Stimulated activated naive CD8-positive, alpha-beta T cell treated with anti-CD3 and anti-CD28 coated beads, Interleukin-15, amount 100 ng/mL, for 72 hours (primary cell): ENCODE data around the gene DSCAML1.

Source experiments
- ATAC-seq: fragments of 150-1000 bp; cut with Tn5 transposase; 2 replicates; pipeline ENCODE4 v1.10.0; 2021; ENCODE audit warnings: mild to moderate bottlenecking, moderate library complexity
- DNase-seq, 2 donors: peaks; one replicate each; pipeline ENCODE4 v3.0.0; 2021 to 2022
- H3K27ac Mint-ChIP-seq, 2 donors: one replicate each; pipeline ENCODE4 v1.8.0; 2022; ENCODE audit warnings: mild to moderate bottlenecking in 2 of 2, mixed read lengths in 2 of 2, moderate library complexity in 2 of 2
- H3K27me3 Mint-ChIP-seq: one replicate; pipeline ENCODE4 v1.8.0; 2022; ENCODE audit warnings: mixed read lengths
- H3K4me1 Mint-ChIP-seq: one replicate; pipeline ENCODE4 v1.8.0; 2022; ENCODE audit warnings: mild to moderate bottlenecking, mixed read lengths
- H3K4me3 Mint-ChIP-seq, 2 donors: one replicate each; pipeline ENCODE4 v1.8.0; 2022; ENCODE audit warnings: mild to moderate bottlenecking in 2 of 2, mixed read lengths in 2 of 2, moderate library complexity in 1 of 2
- H3K9me3 Mint-ChIP-seq, 2 donors: one replicate each; pipeline ENCODE4 v1.8.0; 2022; ENCODE audit warnings: mixed read lengths in 2 of 2

Gene DSCAML1

DNA sequence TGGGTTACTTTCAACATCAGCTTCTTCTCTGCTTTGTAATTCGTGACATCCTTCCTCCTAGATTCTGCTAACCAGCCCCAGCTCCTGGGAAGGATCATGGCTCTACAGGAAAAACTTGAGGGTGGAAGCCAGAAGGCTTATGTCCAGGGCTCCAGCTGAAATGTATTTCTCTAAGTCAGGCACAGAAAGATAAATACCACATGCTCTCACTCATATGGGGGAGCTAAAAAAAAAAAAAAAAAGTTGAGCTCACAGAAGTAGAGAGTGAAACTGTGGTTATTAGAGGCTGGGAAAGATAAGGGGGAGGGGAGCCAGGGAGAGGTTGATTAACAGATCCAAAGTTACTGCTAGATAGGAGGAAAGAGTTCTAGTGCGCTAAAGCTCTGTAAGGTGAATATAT, 74.9 kb downstream of the DSCAML1 start:
- peaks cover 7% of the 10 kb centered on the region for H3K27me3 Mint-ChIP-seq
- H3K27ac Mint-ChIP-seq = no peak overlapping the region
- no peaks in the 10 kb centered on the region for H3K4me1 Mint-ChIP-seq
- DNase-seq = no peak
- no peaks in the 10 kb centered on the region for H3K9me3 Mint-ChIP-seq
- no peak overlapping the region for H3K4me3 Mint-ChIP-seq
- no peak for ATAC-seq

GRCh38 chr11:117720061-117720511, 76.9 kb downstream of the DSCAML1 start:
- Mint-ChIP-seq H3K4me3 (no peak overlapping the region), H3K9me3 (no peaks in the 10 kb centered on the region), H3K27me3 (no peaks in the 10 kb centered on the region), H3K27ac (no peak overlapping the region), H3K4me1 (no peaks in the 10 kb centered on the region)
- no peak for DNase-seq
- ATAC-seq = no peak

- H3K27me3 Mint-ChIP-seq = no peaks in the 10 kb centered on the region
- ATAC-seq = no peak
- no peak overlapping the region for H3K4me3 Mint-ChIP-seq
Measured at GRCh38 chr11:117719480-117719879, 77.5 kb downstream of the DSCAML1 start.

GRCh38 chr11:117717485-117718314, 79.3 kb downstream of the DSCAML1 start:
- peaks cover 7% of the 10 kb centered on the region for H3K27me3 Mint-ChIP-seq
- H3K27ac Mint-ChIP-seq = no peak overlapping the region
- ATAC-seq (no peak), DNase-seq (no peak)
- H3K4me1 Mint-ChIP-seq = no peaks in the 10 kb centered on the region
- no peak overlapping the region for H3K4me3 Mint-ChIP-seq
- no peaks in the 10 kb centered on the region for H3K9me3 Mint-ChIP-seq

More at GRCh38 chr11:117719480-117719879, 77.5 kb downstream of the DSCAML1 start:
- Mint-ChIP-seq H3K27ac (peak overlapping the region; percentile 24 to 61), H3K4me1 (no peaks in the 10 kb centered on the region), H3K9me3 (no peaks in the 10 kb centered on the region)
- DNase-seq = no peak

- no peak overlapping the region for H3K4me3 Mint-ChIP-seq
- no peaks in the 10 kb centered on the region for H3K9me3 Mint-ChIP-seq
- H3K27me3 Mint-ChIP-seq = peaks cover 8% of the 10 kb centered on the region
- DNase-seq (no peak), ATAC-seq (no peak)
- no peaks in the 10 kb centered on the region for H3K4me1 Mint-ChIP-seq
- peak overlapping the region in 1 of 2 donors; percentile 54 for H3K27ac Mint-ChIP-seq
Measured at GRCh38 chr11:117716521-117717440, 80.2 kb downstream of the DSCAML1 start.

GRCh38 chr11:117715801-117716200, 81.2 kb downstream of the DSCAML1 start:
- Mint-ChIP-seq H3K4me3 (no peak overlapping the region), H3K9me3 (no peaks in the 10 kb centered on the region), H3K4me1 (no peaks in the 10 kb centered on the region), H3K27ac (peak overlapping the region in 1 of 2 donors; percentile 54), H3K27me3 (peaks cover 8% of the 10 kb centered on the region)
- DNase-seq (no peak), ATAC-seq (no peak)

- Mint-ChIP-seq H3K4me3 (no peak overlapping the region), H3K4me1 (no peaks in the 10 kb centered on the region), H3K9me3 (no peaks in the 10 kb centered on the region), H3K27ac (no peak overlapping the region), H3K27me3 (peaks cover 8% of the 10 kb centered on the region)
- ATAC-seq = no peak
- DNase-seq = no peak
Measured at GRCh38 chr11:117713538-117713991, 83.5 kb downstream of the DSCAML1 start.

- Mint-ChIP-seq H3K27me3 (peaks cover 8% of the 10 kb centered on the region), H3K4me1 (no peaks in the 10 kb centered on the region), H3K4me3 (no peak overlapping the region), H3K27ac (no peak overlapping the region), H3K9me3 (no peaks in the 10 kb centered on the region)
- ATAC-seq = no peak
- no peak for DNase-seq
Measured at GRCh38 chr11:117712530-117712929, 84.5 kb downstream of the DSCAML1 start.

GRCh38 chr11:117711331-117711730, 85.7 kb downstream of the DSCAML1 start:
- H3K27ac Mint-ChIP-seq = no peak overlapping the region
- no peaks in the 10 kb centered on the region for H3K9me3 Mint-ChIP-seq
- ATAC-seq (no peak), DNase-seq (no peak)
- no peak overlapping the region for H3K4me3 Mint-ChIP-seq
- H3K4me1 Mint-ChIP-seq = no peaks in the 10 kb centered on the region
- peaks cover 8% of the 10 kb centered on the region for H3K27me3 Mint-ChIP-seq

DNA sequence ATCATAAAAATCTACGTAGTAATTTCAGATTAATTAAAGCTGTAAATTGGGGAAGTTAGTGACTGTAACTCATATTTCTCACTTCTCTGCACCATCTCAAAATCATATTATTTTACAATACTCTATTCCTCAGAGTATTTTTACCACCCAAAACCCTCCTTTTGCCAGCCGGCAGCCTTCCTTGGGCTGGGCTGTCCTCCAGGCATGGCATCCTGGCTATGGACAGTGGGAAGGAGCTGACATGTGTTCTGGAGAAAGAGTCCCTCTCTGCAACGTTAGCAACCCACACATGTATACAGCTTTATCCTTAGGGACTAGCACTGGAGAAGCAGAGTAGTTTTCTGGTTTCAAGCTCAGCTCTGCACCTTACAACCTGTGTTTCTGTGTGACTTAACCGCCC, 86.8 kb downstream of the DSCAML1 start:
- Mint-ChIP-seq H3K27me3 (peaks cover 8% of the 10 kb centered on the region), H3K4me1 (no peaks in the 10 kb centered on the region), H3K4me3 (no peak overlapping the region), H3K27ac (no peak overlapping the region), H3K9me3 (no peaks in the 10 kb centered on the region)
- no peak for DNase-seq
- ATAC-seq = no peak

DNA sequence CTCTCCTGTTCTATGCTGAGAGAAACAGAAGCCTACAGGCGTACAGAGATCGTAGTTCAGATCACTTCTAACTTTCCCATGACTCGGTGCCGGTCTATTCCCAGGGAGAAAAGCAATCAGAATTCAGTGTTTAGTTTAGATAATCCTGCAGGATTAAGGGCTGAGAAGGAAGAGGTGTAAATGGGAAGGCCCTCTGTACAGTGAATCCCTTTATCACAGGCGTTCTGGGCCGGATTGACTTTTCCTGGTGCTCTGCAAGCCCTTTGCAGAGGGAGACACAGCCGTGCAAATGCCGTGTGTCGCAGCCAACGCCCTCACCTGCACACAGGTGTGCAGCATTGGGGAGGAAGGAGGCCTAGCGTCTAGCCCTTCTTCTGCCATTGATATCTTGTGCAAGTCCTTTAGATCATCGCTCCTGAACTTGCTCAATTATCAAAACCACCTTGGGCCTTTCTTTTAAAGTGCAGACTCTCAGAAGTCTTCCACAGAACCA, 90.6 kb downstream of the DSCAML1 start:
- ATAC-seq (no peak), DNase-seq (no peak)
- Mint-ChIP-seq H3K9me3 (no peaks in the 10 kb centered on the region), H3K27me3 (peaks cover 11% of the 10 kb centered on the region), H3K4me1 (peaks cover 9% of the 10 kb centered on the region), H3K4me3 (no peak overlapping the region), H3K27ac (no peak overlapping the region)

DNA sequence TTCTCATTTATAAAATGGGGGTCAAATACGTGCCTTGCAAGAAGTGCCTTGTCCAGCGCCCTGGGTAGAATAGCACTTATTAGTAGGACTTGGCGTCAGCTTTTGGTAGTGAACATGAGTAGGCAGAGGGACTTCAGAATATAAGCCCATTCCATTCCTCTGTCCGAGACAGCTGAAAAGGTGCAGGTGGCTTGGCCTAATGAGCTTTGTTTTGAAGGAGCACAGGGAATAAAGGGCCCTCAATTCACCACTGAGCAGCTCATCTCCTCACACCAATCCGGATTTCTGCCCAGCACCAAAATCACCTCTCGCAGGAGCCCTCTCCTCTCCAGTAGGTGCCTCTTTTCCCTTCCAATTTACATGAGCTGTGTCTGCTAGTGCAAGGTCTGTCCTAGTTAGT, 91.2 kb downstream of the DSCAML1 start:
- ATAC-seq (no peak), DNase-seq (no peak)
- H3K4me3 Mint-ChIP-seq = no peak overlapping the region
- H3K27ac Mint-ChIP-seq = no peak overlapping the region
- no peaks in the 10 kb centered on the region for H3K9me3 Mint-ChIP-seq
- peaks cover 11% of the 10 kb centered on the region for H3K27me3 Mint-ChIP-seq
- H3K4me1 Mint-ChIP-seq = peaks cover 9% of the 10 kb centered on the region

- no peak for DNase-seq
- Mint-ChIP-seq H3K4me3 (no peak overlapping the region), H3K27me3 (peaks cover 11% of the 10 kb centered on the region), H3K9me3 (no peaks in the 10 kb centered on the region), H3K27ac (no peak overlapping the region), H3K4me1 (peaks cover 9% of the 10 kb centered on the region)
- no peak for ATAC-seq
Measured at GRCh38 chr11:117704395-117705100, 92.5 kb downstream of the DSCAML1 start.

DNA sequence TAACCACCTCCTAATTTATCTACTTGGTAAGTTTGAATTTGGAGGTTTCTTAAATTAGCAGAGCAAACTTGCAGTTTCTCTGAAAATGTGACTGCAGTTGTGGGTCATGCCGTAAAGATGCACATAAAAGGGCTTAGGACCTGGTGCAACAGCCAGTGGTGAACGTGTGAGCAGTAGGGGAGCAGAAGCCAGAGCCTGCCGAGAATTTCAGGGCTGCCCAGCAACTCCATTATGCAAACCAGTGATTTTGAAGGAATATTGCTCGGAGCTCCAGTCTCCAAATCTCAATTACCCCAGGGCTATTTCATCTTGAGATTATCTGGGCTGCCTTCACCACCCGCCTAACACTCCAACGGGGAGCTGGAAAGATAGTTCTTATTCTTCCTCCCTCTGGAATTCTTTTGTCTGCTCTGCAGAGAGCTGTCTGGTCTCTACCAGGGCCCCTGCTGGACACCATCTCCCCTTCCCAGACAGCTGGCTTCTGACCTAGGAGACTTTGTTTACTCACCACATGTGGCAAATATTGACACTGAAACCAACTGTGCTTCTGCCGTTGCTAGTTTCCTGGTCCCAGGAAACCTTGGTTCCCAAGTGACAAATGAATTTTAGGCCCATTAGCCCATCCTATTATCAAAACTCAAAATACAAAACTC, 93.9 kb downstream of the DSCAML1 start:
- Mint-ChIP-seq H3K4me3 (no peak overlapping the region), H3K9me3 (no peaks in the 10 kb centered on the region), H3K27ac (no peak overlapping the region), H3K27me3 (peaks cover 11% of the 10 kb centered on the region), H3K4me1 (peaks cover 9% of the 10 kb centered on the region)
- DNase-seq (no peak), ATAC-seq (no peak)

- ATAC-seq = no peak
- H3K9me3 Mint-ChIP-seq = no peaks in the 10 kb centered on the region
Measured at GRCh38 chr11:117701781-117702180, 95.2 kb downstream of the DSCAML1 start.

More at GRCh38 chr11:117701781-117702180, 95.2 kb downstream of the DSCAML1 start:
- no peak for DNase-seq
- Mint-ChIP-seq H3K27ac (no peak overlapping the region), H3K27me3 (peaks cover 11% of the 10 kb centered on the region), H3K4me3 (no peak overlapping the region), H3K4me1 (peaks cover 9% of the 10 kb centered on the region)
